ENCODE results near the gene MSH6.

- no peak for TF ChIP-seq BHLHE40 (IDR thresholded peaks at IDR 0.05; ENCODE audit: borderline replicate concordance)
- TF ChIP-seq FOXA1 (IDR thresholded peaks at IDR 0.05): no peak
- no peak for TF ChIP-seq HDGF (IDR thresholded peaks at IDR 0.05; ENCODE audit: borderline replicate concordance)
Observed at GRCh38 chr2:47735912-47736311, 47.0 kb upstream of the MSH6 start.

Measured in HEK293T (cell line).